ENCODE measurements around the gene NDST1. TPM values are rescaled to one million over a fixed set of nuclear protein-coding genes. Genes with fewer than 3 reads are reported as not detected.

NDST1 gene
- total RNA-seq, 4 donors from 2014 or later: 36.1 to 70.5 (median 50.5) TPM

DNA sequence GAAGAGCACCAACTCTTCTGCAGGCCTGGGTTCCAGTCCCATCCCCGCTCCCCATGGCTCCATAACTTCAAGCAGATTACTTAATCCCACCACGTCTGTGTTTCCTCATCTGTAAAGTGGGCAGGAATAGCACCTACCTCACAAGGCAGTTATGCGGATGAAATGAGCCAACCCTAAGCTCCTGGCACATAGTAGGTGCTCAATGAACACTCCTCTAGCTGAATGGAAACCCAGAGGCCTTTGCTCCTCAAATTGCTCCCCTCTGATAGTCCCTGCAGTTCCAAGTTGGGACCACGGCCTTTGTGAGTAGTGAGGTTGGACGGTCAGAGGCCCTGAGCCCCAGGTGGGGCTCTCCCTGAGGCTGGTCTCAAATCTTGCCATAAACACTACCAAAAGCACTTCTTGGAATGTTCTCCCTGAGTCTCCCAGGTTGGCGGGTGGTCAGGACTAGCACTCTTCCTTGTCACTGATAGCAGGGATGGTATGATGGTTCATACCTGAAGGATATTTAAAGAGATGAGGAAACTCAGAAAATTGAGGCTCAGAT lies 97.0 kb downstream of the NDST1 start:
- Histone ChIP-seq H3K4me3 (no peak overlapping the region), H3K4me1 (peaks cover 51 to 67% of the 10 kb centered on the region in 2 donors), H3K9me3 (no peaks in the 10 kb centered on the region), H3K27me3 (no peaks in the 10 kb centered on the region), H3K27ac (peak overlapping the region; percentile 85 to 98 (median 90)), H3K36me3 (no peaks in the 10 kb centered on the region)
- no peak for DNase-seq
- in situ Hi-C loops (cut with MboI; ENCODE audit: low sequenced_read_pairs in 4 of 4) (no loop called here), intact Hi-C loops (cut with DNase I; ENCODE audit: low total_unique reads) (loop anchor here (5.0 kb wide), 1 partner anchor 42 kb away; no protein-coding TSS in a partner anchor)
- TF ChIP-seq POLR2A (IDR thresholded peaks at IDR 0.05): no peak
- TF ChIP-seq, protein P1, sequence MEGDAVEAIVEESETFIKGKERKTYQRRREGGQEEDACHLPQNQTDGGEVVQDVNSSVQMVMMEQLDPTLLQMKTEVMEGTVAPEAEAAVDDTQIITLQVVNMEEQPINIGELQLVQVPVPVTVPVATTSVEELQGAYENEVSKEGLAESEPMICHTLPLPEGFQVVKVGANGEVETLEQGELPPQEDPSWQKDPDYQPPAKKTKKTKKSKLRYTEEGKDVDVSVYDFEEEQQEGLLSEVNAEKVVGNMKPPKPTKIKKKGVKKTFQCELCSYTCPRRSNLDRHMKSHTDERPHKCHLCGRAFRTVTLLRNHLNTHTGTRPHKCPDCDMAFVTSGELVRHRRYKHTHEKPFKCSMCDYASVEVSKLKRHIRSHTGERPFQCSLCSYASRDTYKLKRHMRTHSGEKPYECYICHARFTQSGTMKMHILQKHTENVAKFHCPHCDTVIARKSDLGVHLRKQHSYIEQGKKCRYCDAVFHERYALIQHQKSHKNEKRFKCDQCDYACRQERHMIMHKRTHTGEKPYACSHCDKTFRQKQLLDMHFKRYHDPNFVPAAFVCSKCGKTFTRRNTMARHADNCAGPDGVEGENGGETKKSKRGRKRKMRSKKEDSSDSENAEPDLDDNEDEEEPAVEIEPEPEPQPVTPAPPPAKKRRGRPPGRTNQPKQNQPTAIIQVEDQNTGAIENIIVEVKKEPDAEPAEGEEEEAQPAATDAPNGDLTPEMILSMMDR (IDR thresholded peaks at IDR 0.05 in 4 of 5, conservative IDR thresholded peaks at IDR 0.05 in 1 of 5): no peak
- ATAC-seq: no peak

DNA sequence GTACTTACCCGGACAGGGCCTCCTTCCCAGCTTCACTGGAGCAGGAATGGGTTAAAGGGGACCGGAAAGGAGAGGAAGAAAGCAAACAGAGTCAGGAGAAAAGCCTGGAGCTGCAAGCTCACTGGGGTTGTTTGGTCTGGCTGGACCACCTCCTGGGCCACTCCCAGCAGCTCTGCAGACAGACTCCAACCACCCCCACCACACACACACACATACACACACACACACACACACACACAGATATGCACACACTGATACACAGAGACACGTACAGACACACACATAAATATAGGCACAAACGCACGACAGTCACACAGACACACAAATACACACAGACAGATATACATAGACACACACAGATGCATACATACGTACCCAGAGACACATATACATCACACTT lies 97.6 kb downstream of the NDST1 start:
- in situ Hi-C loops (cut with MboI; ENCODE audit: low sequenced_read_pairs in 4 of 4) (no loop called here), intact Hi-C loops (cut with DNase I; ENCODE audit: low total_unique reads) (loop anchor here (5.0 kb wide), 1 partner anchor 42 kb away; no protein-coding TSS in a partner anchor)
- H3K9me3 ChIP-seq: no peaks in the 10 kb centered on the region
- H3K36me3 ChIP-seq: no peaks in the 10 kb centered on the region
- H3K27me3 ChIP-seq: no peaks in the 10 kb centered on the region
- H3K27ac ChIP-seq: peak overlapping the region; percentile 85 to 98 (median 90)
- ATAC-seq (no peak), DNase-seq (no peak)
- no peak for TF ChIP-seq POLR2A (IDR thresholded peaks at IDR 0.05)
- TF ChIP-seq, protein P1 (IDR thresholded peaks at IDR 0.05 in 4 of 5, conservative IDR thresholded peaks at IDR 0.05 in 1 of 5): no peak
- H3K4me3 ChIP-seq: no peak overlapping the region
- H3K4me1 ChIP-seq: peaks cover 53 to 67% of the 10 kb centered on the region in 2 donors

DNA sequence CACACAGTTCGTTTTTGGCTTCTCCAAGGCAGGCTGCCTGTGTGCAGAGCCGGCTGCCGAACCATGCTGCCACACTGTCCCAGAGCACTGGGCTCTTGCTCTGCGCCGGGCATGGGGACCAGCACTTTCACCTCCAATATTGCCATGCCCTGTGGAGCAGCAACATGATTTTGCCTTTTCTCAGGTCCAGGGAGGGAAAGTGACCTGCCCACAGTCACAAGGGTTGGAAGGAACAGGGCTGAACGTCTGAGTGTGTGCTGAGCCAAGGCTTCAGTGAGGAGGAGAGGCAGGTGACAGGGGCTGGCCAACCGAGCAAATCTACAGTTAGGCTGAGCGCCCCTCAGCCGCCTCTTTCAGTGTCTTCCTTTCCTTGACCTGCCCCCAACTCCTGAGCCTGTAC lies 98.5 kb downstream of the NDST1 start:
- H3K27ac ChIP-seq: peak overlapping the region; percentile 94 to 98 (median 97)

DNA sequence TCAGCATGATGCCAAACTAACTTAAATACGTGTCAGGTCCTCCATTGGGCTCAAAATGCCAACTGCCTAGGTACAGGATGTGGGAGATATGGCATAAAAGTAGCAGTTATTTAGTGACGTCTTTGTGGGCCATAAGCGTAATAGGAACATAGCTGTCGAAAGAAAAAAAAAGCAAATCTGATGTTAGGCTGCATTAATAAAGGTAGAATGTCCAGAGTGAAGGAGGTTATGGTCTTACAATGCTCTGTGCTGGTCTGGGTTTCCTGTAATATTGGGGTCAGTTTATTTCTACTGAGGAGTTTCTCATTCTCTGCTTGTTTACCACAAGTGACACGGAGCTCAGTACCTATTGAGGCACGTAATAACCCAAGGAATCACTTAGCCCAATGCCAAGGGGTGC lies 99.2 kb downstream of the NDST1 start:
- H3K9me3 ChIP-seq: no peaks in the 10 kb centered on the region
- H3K4me1 ChIP-seq: peaks cover 54 to 67% of the 10 kb centered on the region in 2 donors
- H3K27ac ChIP-seq: peak overlapping the region; percentile 94 to 98 (median 97)
- H3K36me3 ChIP-seq: no peaks in the 10 kb centered on the region
- in situ Hi-C loops (cut with MboI; ENCODE audit: low sequenced_read_pairs in 4 of 4): no loop called here
- intact Hi-C loops (cut with DNase I; ENCODE audit: low total_unique reads): loop anchor here (5.0 kb wide), 1 partner anchor 40 kb away; no protein-coding TSS in a partner anchor
- H3K4me3 ChIP-seq: no peak overlapping the region
- no peak for DNase-seq
- no peak for ATAC-seq
- no peak for TF ChIP-seq POLR2A (IDR thresholded peaks at IDR 0.05)
- TF ChIP-seq, protein P1 (IDR thresholded peaks at IDR 0.05 in 4 of 5, conservative IDR thresholded peaks at IDR 0.05 in 1 of 5): no peak
- no peaks in the 10 kb centered on the region for H3K27me3 ChIP-seq

More for the DNA sequence above, 98.5 kb downstream of the NDST1 start:
- ATAC-seq (no peak), DNase-seq (no peak)
- Histone ChIP-seq H3K9me3 (no peaks in the 10 kb centered on the region), H3K4me1 (peaks cover 54 to 67% of the 10 kb centered on the region in 2 donors), H3K36me3 (no peaks in the 10 kb centered on the region), H3K4me3 (no peak overlapping the region), H3K27me3 (no peaks in the 10 kb centered on the region)
- TF ChIP-seq POLR2A (IDR thresholded peaks at IDR 0.05): no peak
- TF ChIP-seq, protein P1 (IDR thresholded peaks at IDR 0.05 in 4 of 5, conservative IDR thresholded peaks at IDR 0.05 in 1 of 5): no peak
- in situ Hi-C loops (cut with MboI; ENCODE audit: low sequenced_read_pairs in 4 of 4) (no loop called here), intact Hi-C loops (cut with DNase I; ENCODE audit: low total_unique reads) (loop anchor here (5.0 kb wide), 1 partner anchor 41 kb away; no protein-coding TSS in a partner anchor)

Other genes with a start within 250 kb of the NDST1 start
- 10 to 100 TPM; 32.0 to 78.1 (median 48.6) TPM for gene CAMK2A, start 218.4 kb upstream of the NDST1 start, total RNA-seq
- not detected for gene ARSI, start 205.2 kb upstream of the NDST1 start, total RNA-seq
- gene TCOF1, start 150.4 kb upstream of the NDST1 start, total RNA-seq: 10 to 100 TPM; 22.1 to 31.7 (median 27.1) TPM
- gene CD74, start 95.2 kb upstream of the NDST1 start, total RNA-seq: 100 to 1,000 TPM; 123 to 291 (median 160) TPM
- gene RPS14, start 58.4 kb upstream of the NDST1 start, total RNA-seq: 1,000 to 10,000 TPM; 1,865 to 2,215 (median 2,024) TPM
- 100 to 1,000 TPM; 419 to 569 (median 539) TPM for gene SYNPO, start 132.5 kb downstream of the NDST1 start, total RNA-seq
- 10 to 100 TPM in 3 of 4 donors, 1 to 10 TPM in 1; 4.8 to 12.6 (median 11.3) TPM for gene MYOZ3, start 153.1 kb downstream of the NDST1 start, total RNA-seq
- 10 to 100 TPM; 22.5 to 31.0 (median 26.2) TPM for gene RBM22, start 192.9 kb downstream of the NDST1 start, total RNA-seq

Data from gastrocnemius medialis (tissue), 4 donors.